SH-SY5Y (cell line): ENCODE data around the gene CREB3L2.

ENCODE experiments used
- GATA2 ChIP-seq: IDR thresholded peaks from 2 replicates; pipeline ENCODE4 v1.6.1; 2011; ENCODE audit warnings: mild to moderate bottlenecking, low read depth, low read length
- GATA3 ChIP-seq: IDR thresholded peaks from 2 replicates; pipeline ENCODE4 v1.6.1; 2011; ENCODE audit warnings: low read depth, mild to moderate bottlenecking, low read length, moderate library complexity

DNA sequence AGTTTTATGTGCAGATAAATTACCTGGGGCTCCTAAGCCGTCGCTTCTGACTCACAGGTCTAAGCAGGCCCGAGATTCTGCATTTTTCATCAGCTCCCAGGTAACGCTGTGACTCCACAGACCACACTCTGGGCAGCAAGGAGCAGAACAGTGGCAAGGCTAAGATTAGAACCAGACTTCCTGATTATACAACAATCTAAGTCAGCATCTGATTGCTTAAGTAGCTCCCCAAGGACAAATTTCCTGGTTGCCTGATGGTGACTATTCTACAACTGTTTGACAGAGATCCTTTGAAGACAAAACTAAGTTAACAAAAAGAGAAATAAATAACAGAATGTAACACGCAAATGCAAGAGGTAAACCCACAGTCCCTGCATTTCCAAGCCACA is 69.0 kb downstream of the CREB3L2 start:
- TF ChIP-seq GATA2 = peak; percentile 53
- TF ChIP-seq GATA3 = no peak
